Osteoblast (primary cell): ENCODE measurements around the gene SHISA5. TPM values are rescaled to one million over a fixed set of nuclear protein-coding genes. Genes with fewer than 3 reads are reported as not detected.
A peak's percentile ranks its signal among the peaks of the same experiment; 100 is the strongest.

Experiments
- DNase-seq: peaks from one replicate; pipeline ENCODE4 v3.0.0; 2011; ENCODE audit warnings: low spot score, mixed read lengths; ENCODE audit not compliant: insufficient read length; ENCODE audit errors: missing footprints
- H2AFZ ChIP-seq: 2 replicates; pipeline ENCODE4 v1.6.0; 2011; ENCODE audit warnings: mild to moderate bottlenecking, low read length
- H3K27ac ChIP-seq: 2 replicates; pipeline ENCODE4 v1.5.1; 2011; ENCODE audit warnings: mild to moderate bottlenecking, low read depth, low read length, moderate library complexity
- H3K27me3 ChIP-seq: 2 replicates; pipeline ENCODE4 v1.6.0; 2012; ENCODE audit warnings: mild to moderate bottlenecking, control low read depth, inconsistent platforms, low read length, moderate library complexity; ENCODE audit not compliant: insufficient read depth
- H3K36me3 ChIP-seq: 2 replicates; pipeline ENCODE4 v1.5.1; 2011; ENCODE audit warnings: mild to moderate bottlenecking, low read length, control low read depth, moderate library complexity; ENCODE audit not compliant: insufficient read depth
- H3K4me1 ChIP-seq: 2 replicates; pipeline ENCODE4 v1.5.1; 2011; ENCODE audit warnings: mild to moderate bottlenecking, low read length, control low read depth, moderate library complexity; ENCODE audit not compliant: insufficient read depth
- H3K4me2 ChIP-seq: 2 replicates; pipeline ENCODE4 v1.6.0; 2011; ENCODE audit warnings: mild to moderate bottlenecking, low read length; ENCODE audit not compliant: insufficient read depth
- H3K4me3 ChIP-seq: fragments of 200-600 bp; sonication (generic); 3 replicates; pipeline ENCODE4 v1.5.1; 2012; ENCODE audit warnings: mild to moderate bottlenecking, low read length, inconsistent platforms; ENCODE audit not compliant: insufficient read depth
- H3K79me2 ChIP-seq: 2 replicates; pipeline ENCODE4 v1.6.0; 2012; ENCODE audit warnings: mild to moderate bottlenecking, low read length, control low read depth, inconsistent platforms; ENCODE audit not compliant: insufficient read depth
- H3K9me3 ChIP-seq: 2 replicates; pipeline ENCODE4 v1.5.1; 2011; ENCODE audit warnings: low read depth, low read length, control low read depth
- H4K20me1 ChIP-seq: 2 replicates; pipeline ENCODE4 v1.6.0; 2012; ENCODE audit warnings: mild to moderate bottlenecking, low read length, control low read depth; ENCODE audit not compliant: insufficient read depth
- total RNA-seq: library from RNA; depleted of rRNA; stranded (reverse); fragments of >200 nt; gene quantifications from 2 replicates; pipeline ENCODE4 v1.2.3, GENCODE V29; 2012
- TF ChIP-seq, protein P1 (sequence below): IDR thresholded peaks from 2 replicates; pipeline ENCODE4 v1.5.1; 2011; ENCODE audit warnings: mild to moderate bottlenecking, low read depth, low read length, moderate library complexity; ENCODE audit errors: extremely low read depth

The SHISA5 gene
- total RNA-seq, 1 donor: 105 TPM

DNA sequence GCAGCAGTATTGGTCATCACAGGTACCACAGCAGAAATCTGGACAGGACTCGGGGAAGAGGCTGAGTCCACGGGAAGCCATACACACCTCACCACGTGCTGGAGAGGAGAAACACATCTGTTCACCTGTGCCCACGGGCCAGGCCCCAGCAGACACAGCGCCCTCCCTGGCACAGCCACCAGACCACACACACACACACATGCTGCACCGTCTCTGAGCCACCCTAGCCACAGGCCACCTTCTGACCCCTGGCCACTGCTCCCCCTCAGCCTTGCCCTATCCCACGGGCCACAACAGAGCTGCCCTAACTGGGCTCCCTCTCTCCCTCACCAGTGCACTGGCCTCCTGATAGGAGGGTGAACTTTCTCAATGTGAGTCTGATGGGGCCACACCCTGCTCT is 2.8 kb downstream of the SHISA5 start:
- TF ChIP-seq, protein P1, sequence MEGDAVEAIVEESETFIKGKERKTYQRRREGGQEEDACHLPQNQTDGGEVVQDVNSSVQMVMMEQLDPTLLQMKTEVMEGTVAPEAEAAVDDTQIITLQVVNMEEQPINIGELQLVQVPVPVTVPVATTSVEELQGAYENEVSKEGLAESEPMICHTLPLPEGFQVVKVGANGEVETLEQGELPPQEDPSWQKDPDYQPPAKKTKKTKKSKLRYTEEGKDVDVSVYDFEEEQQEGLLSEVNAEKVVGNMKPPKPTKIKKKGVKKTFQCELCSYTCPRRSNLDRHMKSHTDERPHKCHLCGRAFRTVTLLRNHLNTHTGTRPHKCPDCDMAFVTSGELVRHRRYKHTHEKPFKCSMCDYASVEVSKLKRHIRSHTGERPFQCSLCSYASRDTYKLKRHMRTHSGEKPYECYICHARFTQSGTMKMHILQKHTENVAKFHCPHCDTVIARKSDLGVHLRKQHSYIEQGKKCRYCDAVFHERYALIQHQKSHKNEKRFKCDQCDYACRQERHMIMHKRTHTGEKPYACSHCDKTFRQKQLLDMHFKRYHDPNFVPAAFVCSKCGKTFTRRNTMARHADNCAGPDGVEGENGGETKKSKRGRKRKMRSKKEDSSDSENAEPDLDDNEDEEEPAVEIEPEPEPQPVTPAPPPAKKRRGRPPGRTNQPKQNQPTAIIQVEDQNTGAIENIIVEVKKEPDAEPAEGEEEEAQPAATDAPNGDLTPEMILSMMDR: no peak
- no peak overlapping the region for H3K4me3 ChIP-seq
- H3K36me3 ChIP-seq: peaks cover 9% of the 10 kb centered on the region
- no peaks in the 10 kb centered on the region for H3K9me3 ChIP-seq
- no peak overlapping the region for H3K27ac ChIP-seq
- H2AFZ ChIP-seq: no peak overlapping the region
- peak; percentile 80 for DNase-seq
- peaks cover 23% of the 10 kb centered on the region for H3K79me2 ChIP-seq
- no peak overlapping the region for H3K4me2 ChIP-seq
- H3K27me3 ChIP-seq: no peaks in the 10 kb centered on the region
- peaks cover 11% of the 10 kb centered on the region for H4K20me1 ChIP-seq
- peaks cover 15% of the 10 kb centered on the region for H3K4me1 ChIP-seq

DNA sequence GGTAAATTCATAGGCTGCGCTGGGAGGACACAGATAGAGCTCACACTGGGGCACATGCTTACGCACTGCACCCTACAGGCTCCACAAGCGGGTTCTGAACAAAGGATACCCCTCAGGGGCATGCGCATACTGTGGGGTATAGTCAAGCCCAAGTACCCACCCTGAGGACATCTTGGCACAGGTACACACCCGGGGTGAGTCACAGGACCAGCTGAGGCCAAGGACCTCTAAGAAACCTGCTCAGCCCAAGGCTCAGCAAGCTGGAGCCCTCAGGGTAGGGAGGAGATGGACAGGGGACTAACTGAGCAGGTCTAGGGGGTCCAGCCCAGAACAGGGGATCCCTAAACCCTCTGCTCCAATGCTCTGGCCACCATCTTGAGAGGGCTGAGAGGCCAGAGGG is 3.3 kb downstream of the SHISA5 start:
- Histone ChIP-seq H3K4me3 (no peak overlapping the region), H2AFZ (no peak overlapping the region), H3K27ac (no peak overlapping the region), H3K27me3 (no peaks in the 10 kb centered on the region), H3K79me2 (peaks cover 23% of the 10 kb centered on the region), H3K36me3 (peaks cover 9% of the 10 kb centered on the region), H4K20me1 (peaks cover 11% of the 10 kb centered on the region), H3K4me2 (no peak overlapping the region), H3K4me1 (peaks cover 15% of the 10 kb centered on the region), H3K9me3 (no peaks in the 10 kb centered on the region)
- TF ChIP-seq, protein P1: no peak
- DNase-seq: no peak

DNA sequence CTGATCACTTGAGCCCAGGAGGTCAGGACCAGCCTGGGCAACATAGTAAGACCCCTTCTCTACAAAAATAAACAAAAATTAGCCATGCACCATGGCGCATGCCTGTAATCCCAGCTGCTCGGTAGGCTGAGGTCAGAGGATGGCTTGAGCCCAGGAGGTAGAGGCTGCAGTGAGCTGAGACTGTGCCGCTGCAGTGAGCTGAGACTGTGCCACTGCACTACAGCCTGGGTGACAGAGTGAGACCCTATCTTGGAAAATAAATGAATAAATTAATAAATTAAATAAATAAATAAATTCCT is 10.8 kb downstream of the SHISA5 start:
- peaks cover 10% of the 10 kb centered on the region for H3K36me3 ChIP-seq
- no peaks in the 10 kb centered on the region for H4K20me1 ChIP-seq
- H3K9me3 ChIP-seq: no peaks in the 10 kb centered on the region
- peaks cover 7% of the 10 kb centered on the region for H3K4me1 ChIP-seq
- TF ChIP-seq, protein P1: no peak
- H3K27me3 ChIP-seq: no peaks in the 10 kb centered on the region
- no peak overlapping the region for H3K4me2 ChIP-seq
- peak overlapping the region; percentile 54 for H2AFZ ChIP-seq
- no peak overlapping the region for H3K27ac ChIP-seq
- H3K79me2 ChIP-seq: no peaks in the 10 kb centered on the region
- no peak for DNase-seq
- H3K4me3 ChIP-seq: no peak overlapping the region

DNA sequence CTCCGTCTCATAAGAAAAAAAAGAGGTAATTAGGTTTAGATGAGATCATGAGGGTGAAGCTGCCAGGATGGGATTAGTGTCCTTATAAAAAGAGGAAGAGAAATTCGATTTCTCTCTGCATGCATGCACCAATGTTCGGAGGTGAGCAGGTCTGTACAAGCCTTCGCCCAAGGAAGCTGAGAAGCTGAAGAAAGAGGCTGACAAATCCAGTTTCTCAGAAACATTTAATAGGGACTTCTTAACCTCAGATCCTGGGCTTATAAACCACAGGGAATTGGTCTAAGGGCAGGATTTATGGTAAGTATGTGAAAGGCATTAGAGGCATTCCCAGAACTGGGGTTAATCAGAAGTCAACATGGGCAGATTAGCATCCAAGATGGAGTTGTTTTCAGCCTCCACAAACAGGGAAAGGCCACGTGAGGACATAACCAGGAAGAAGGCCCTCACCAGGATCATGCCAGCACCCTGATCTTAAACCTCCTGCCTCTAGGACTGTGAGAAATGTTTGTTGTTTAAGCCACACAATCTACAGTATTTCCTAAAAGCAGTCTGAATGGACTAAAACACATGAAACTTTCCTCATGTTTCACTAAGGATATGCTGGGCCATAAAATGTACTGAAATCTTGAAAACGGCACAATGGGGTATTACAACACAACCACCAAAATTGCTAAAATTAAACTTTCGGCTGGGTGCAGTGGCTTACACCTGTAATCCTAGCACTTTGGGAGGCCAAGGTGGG is 11.3 kb downstream of the SHISA5 start:
- peak overlapping the region; percentile 54 for H2AFZ ChIP-seq
- H3K79me2 ChIP-seq: no peaks in the 10 kb centered on the region
- H3K4me2 ChIP-seq: no peak overlapping the region
- peak overlapping the region; percentile 17 for H3K27ac ChIP-seq
- H3K4me1 ChIP-seq: peaks cover 7% of the 10 kb centered on the region
- no peaks in the 10 kb centered on the region for H3K27me3 ChIP-seq
- peaks cover 10% of the 10 kb centered on the region for H3K36me3 ChIP-seq
- no peaks in the 10 kb centered on the region for H4K20me1 ChIP-seq
- no peaks in the 10 kb centered on the region for H3K9me3 ChIP-seq
- no peak for DNase-seq
- TF ChIP-seq, protein P1: no peak
- no peak overlapping the region for H3K4me3 ChIP-seq
